ENCODE measurements around the gene PLEKHJ1. TPM values are rescaled to one million over a fixed set of nuclear protein-coding genes. Genes with fewer than 3 reads are reported as not detected.
"Not testable (repeated sequence)": the region's sequence is repeated elsewhere in the genome, so short reads cannot be mapped to it uniquely, and the experiment has no call there.

Gene PLEKHJ1
- 10 to 100 TPM; 44.1 to 53.0 TPM for total RNA-seq

GRCh38 chr19:2236314-2237050 lies at the start of gene PLEKHJ1, which contains the start of gene SF3A2:
PLEKHJ1 (minus strand) TSS chr19:2236329; CDS start chr19:2236248, 81 bp downstream.
SF3A2 (plus strand) TSS chr19:2236824; CDS start chr19:2243419, 6,595 bp downstream.
- Histone ChIP-seq H3K4me3 (peak within 1 kb of the TSS; percentile 84 to 96), H3K27ac (peak within 1 kb of the TSS; percentile 96 to 97), H3K4me1 (peaks cover 5 to 70% of the 10 kb centered on the region in 2 donors), H3K9me3 (no peaks in the 10 kb centered on the region), H3K36me3 (peaks cover 14% of the 10 kb centered on the region), H3K27me3 (no peaks in the 10 kb centered on the region)
- peak; percentile 97 for DNase-seq (ENCODE audit: low spot score)
- peak; percentile 99 to 100 for TF ChIP-seq CTCF (IDR thresholded peaks at IDR 0.05)

- peaks cover 0 to 17% of the 10 kb centered on the region in 2 donors for H3K4me1 ChIP-seq
- no peak for DNase-seq (ENCODE audit: low spot score)
- no peaks in the 10 kb centered on the region for H3K36me3 ChIP-seq
- H3K27me3 ChIP-seq, result no peaks in the 10 kb centered on the region
- no peak overlapping the region for H3K4me3 ChIP-seq
- no peak for TF ChIP-seq CTCF (IDR thresholded peaks at IDR 0.05)
- no peak overlapping the region for H3K27ac ChIP-seq
- H3K9me3 ChIP-seq, result no peaks in the 10 kb centered on the region
These were observed 47.8 kb upstream of the PLEKHJ1 start for GRCh38 chr19:2283835-2284507.

- TF ChIP-seq CTCF (IDR thresholded peaks at IDR 0.05), result no peak
- Histone ChIP-seq H3K4me1 (peaks cover 0 to 17% of the 10 kb centered on the region in 2 donors), H3K27ac (peak overlapping the region in 1 of 2 donors; percentile 46), H3K27me3 (no peaks in the 10 kb centered on the region), H3K9me3 (no peaks in the 10 kb centered on the region), H3K4me3 (peak overlapping the region in 1 of 2 donors; percentile 45), H3K36me3 (no peaks in the 10 kb centered on the region)
- DNase-seq (ENCODE audit: low spot score), result no peak
These were observed 46.7 kb upstream of the PLEKHJ1 start for GRCh38 chr19:2282862-2283237.

- peak within 1 kb of the TSS; percentile 33 to 46 for H3K27ac ChIP-seq
These were observed 46.1 kb upstream of the PLEKHJ1 start, which contains the start of gene PEAK3 for GRCh38 chr19:2282062-2282861. PEAK3 (minus strand) TSS chr19:2282175; CDS start chr19:2280931, 1,244 bp downstream.

GRCh38 chr19:2281265-2282061 lies 45.3 kb upstream of the PLEKHJ1 start:
- peak overlapping the region; percentile 24 to 45 for H3K4me3 ChIP-seq
- not testable (repeated sequence) for DNase-seq (ENCODE audit: low spot score); H3K36me3 ChIP-seq; H3K27me3 ChIP-seq; H3K9me3 ChIP-seq
- H3K4me1 ChIP-seq, result peaks cover 0 to 18% of the 10 kb centered on the region in 2 donors
- peak overlapping the region; percentile 33 to 46 for H3K27ac ChIP-seq

More at GRCh38 chr19:2282062-2282861, 46.1 kb upstream of the PLEKHJ1 start, which contains the start of gene PEAK3:
- Histone ChIP-seq H3K4me1 (peaks cover 0 to 17% of the 10 kb centered on the region in 2 donors), H3K9me3 (no peaks in the 10 kb centered on the region), H3K27me3 (no peaks in the 10 kb centered on the region), H3K36me3 (no peaks in the 10 kb centered on the region), H3K4me3 (peak within 1 kb of the TSS; percentile 24 to 45)
- TF ChIP-seq CTCF (IDR thresholded peaks at IDR 0.05), result no peak
- peak; percentile 84 for DNase-seq (ENCODE audit: low spot score)

Data from right atrium auricular region (tissue), 2 donors.